Measurements from ENCODE around the gene C6. TPM values are rescaled to one million over a fixed set of nuclear protein-coding genes. Genes with fewer than 3 reads are reported as not detected.

Gene C6
- total RNA-seq, 5 donors from 2014 or later (not counting 1 experiment from before 2014, with no cell fraction given), result 0.32 to 0.49 (median 0.44) TPM; not detected in 2

DNA sequence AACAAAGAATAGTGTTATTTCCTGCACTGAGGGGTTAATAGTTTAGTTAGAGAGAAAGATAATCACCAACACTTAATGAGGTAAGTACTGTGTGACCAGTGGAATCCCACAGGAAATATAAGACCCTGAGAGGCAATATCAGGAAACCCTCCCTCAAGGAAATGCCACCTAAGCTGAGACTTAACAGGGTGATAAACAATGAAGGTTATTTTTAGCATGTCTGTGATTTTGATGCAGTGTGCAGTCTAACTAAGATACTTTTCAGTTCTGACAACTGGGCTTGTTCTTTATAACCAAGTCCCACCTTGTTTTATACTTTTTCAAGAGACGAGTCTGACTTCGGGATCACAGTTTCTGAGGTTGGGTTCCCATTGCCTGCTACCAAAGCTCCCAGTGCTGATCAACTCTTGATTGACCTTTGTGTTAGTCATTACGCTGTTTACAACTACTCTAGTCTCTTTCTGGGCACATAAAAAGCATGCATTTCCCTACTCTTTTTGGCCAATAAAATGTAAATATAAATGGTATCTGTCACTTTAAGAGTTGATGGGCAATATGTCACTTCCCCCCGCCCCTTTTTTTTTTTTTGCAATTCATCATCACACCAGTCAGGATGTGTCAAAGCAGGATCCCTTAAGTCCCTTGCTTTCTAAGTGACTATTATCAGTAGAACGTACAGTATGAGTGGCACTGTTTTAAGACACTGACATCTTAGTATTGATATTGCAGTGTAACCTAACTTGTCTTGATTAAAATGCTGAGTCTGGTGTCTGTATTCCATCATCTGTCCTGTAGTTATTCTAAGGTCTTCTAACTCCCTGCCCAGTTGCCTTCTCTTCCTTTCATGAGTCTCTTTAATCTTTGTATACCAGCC lies 31.4 kb downstream of the C6 start:
- Mint-ChIP-seq H3K4me1 (no peaks in the 10 kb centered on the region), H3K27ac (no peak overlapping the region), H3K9me3 (no peaks in the 10 kb centered on the region), H3K27me3 (no peaks in the 10 kb centered on the region), H3K4me3 (no peak overlapping the region), H3K36me3 (no peaks in the 10 kb centered on the region)
- 53% methylated on average over 2 of the region's 5 CpGs for WGBS (ENCODE audit: insufficient coverage)
- H3K9me3 ChIP-seq, result no peaks in the 10 kb centered on the region
- no peak for ATAC-seq (replicated peaks in 1 of 4)
- no peak overlapping the region for H3K27ac ChIP-seq (ENCODE audit: low read length)
- ChIA-PET CTCF (no interaction called here), POLR2A (interaction anchor here in 1 of 2 donors (0.7 kb wide), 1 partner anchor 1411 kb away, joined by 3 read pairs; no protein-coding TSS in a partner anchor)
- no peaks in the 10 kb centered on the region for H3K27me3 ChIP-seq (replicated peaks in 1 of 2; ENCODE audit: control insufficient read depth in 2 of 2, extremely low read depth in 1 of 2, insufficient read depth in 2 of 2, low read length in 1 of 2)
- DNase-seq, result no peak
- no peaks in the 10 kb centered on the region for H3K4me1 ChIP-seq (ENCODE audit: control insufficient read depth in 1 of 2, extremely low read depth in 1 of 2, insufficient read depth in 2 of 2, low read length in 2 of 2)
- no peak overlapping the region for H3K4me3 ChIP-seq (ENCODE audit: control insufficient read depth in 1 of 2, extremely low read depth in 1 of 2, low read length in 1 of 2)
- H3K36me3 ChIP-seq (ENCODE audit: control insufficient read depth in 2 of 2, extremely low read depth in 1 of 2, insufficient read depth in 1 of 2, low read length in 1 of 2), result no peaks in the 10 kb centered on the region

DNA sequence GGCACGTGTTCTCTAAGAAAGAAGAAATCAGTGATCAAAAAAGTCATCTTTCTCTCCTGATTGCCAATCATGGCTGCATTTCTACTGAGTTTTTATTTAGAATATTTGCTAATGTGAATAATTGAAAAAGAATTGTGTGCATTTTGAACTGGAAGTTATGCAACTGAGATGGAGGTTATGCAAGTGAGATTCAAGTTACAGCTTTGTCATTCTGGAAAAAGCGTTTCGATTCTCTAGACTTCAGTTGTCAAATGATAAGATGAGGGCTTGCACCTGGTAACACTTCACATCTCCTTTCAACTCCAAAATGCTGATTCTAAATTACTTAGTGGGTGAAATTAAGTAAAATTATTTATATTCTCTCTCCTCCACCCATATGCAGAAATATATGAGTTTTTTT lies 36.4 kb downstream of the C6 start:
- CTCF ChIA-PET, result no interaction called here
- DNase-seq (no peak), ATAC-seq (replicated peaks in 1 of 4) (no peak)
- no peaks in the 10 kb centered on the region for H3K36me3 Mint-ChIP-seq
- H3K27me3 Mint-ChIP-seq, result no peaks in the 10 kb centered on the region
- no peaks in the 10 kb centered on the region for H3K4me1 Mint-ChIP-seq
- no CpG with 5 or more reads among the region's 3 CpGs for WGBS (ENCODE audit: insufficient coverage)
- Histone ChIP-seq H3K27me3 (replicated peaks in 1 of 2; ENCODE audit: control insufficient read depth in 2 of 2, extremely low read depth in 1 of 2, insufficient read depth in 2 of 2, low read length in 1 of 2) (no peaks in the 10 kb centered on the region), H3K9me3 (no peaks in the 10 kb centered on the region), H3K36me3 (ENCODE audit: control insufficient read depth in 2 of 2, extremely low read depth in 1 of 2, insufficient read depth in 1 of 2, low read length in 1 of 2) (no peaks in the 10 kb centered on the region), H3K27ac (ENCODE audit: low read length) (no peak overlapping the region), H3K4me1 (ENCODE audit: control insufficient read depth in 1 of 2, extremely low read depth in 1 of 2, insufficient read depth in 2 of 2, low read length in 2 of 2) (no peaks in the 10 kb centered on the region), H3K4me3 (ENCODE audit: control insufficient read depth in 1 of 2, extremely low read depth in 1 of 2, low read length in 1 of 2) (no peak overlapping the region)
- H3K4me3 Mint-ChIP-seq, result no peak overlapping the region
- POLR2A ChIA-PET, result no interaction called here
- peaks cover 0 to 5% (median 0%) of the 10 kb centered on the region in 3 donors for H3K9me3 Mint-ChIP-seq
- H3K27ac Mint-ChIP-seq, result no peak overlapping the region

DNA sequence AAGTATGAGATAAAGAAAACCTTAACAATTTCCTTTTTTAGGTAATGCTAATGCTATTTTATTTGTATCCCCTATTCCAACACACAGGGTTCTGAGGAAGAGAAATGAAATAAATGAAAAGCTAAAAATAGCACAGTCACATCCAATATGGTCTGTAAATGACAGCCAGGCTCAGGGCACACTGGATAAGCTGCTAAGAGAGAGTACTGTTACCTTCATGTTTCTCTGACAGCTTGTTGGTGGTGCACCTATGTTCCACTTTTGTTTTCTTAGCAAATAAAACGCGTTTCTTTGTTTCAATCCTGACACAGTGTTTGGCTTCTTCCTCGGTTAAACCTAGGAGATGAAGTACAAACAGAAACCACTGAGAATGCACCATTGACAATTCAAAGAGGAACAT lies 41.3 kb downstream of the C6 start:
- no peak overlapping the region for H3K27ac ChIP-seq (ENCODE audit: low read length)
- no peak for DNase-seq
- no peak overlapping the region for H3K4me3 ChIP-seq (ENCODE audit: control insufficient read depth in 1 of 2, extremely low read depth in 1 of 2, low read length in 1 of 2)
- ChIA-PET CTCF (no interaction called here), POLR2A (no interaction called here)
- H3K27me3 ChIP-seq (replicated peaks in 1 of 2; ENCODE audit: control insufficient read depth in 2 of 2, extremely low read depth in 1 of 2, insufficient read depth in 2 of 2, low read length in 1 of 2), result no peaks in the 10 kb centered on the region
- no peaks in the 10 kb centered on the region for H3K9me3 ChIP-seq
- 92% methylated on average over 3 of the region's 3 CpGs for whole genome bisulfite sequencing (ENCODE audit: insufficient coverage)
- no peaks in the 10 kb centered on the region for H3K27me3 Mint-ChIP-seq
- H3K4me1 ChIP-seq (ENCODE audit: control insufficient read depth in 1 of 2, extremely low read depth in 1 of 2, insufficient read depth in 2 of 2, low read length in 2 of 2), result no peaks in the 10 kb centered on the region
- peaks cover 0 to 11% (median 5%) of the 10 kb centered on the region in 3 donors for H3K9me3 Mint-ChIP-seq
- no peaks in the 10 kb centered on the region for H3K4me1 Mint-ChIP-seq
- no peaks in the 10 kb centered on the region for H3K36me3 Mint-ChIP-seq
- no peaks in the 10 kb centered on the region for H3K36me3 ChIP-seq (ENCODE audit: control insufficient read depth in 2 of 2, extremely low read depth in 1 of 2, insufficient read depth in 1 of 2, low read length in 1 of 2)
- no peak for ATAC-seq (replicated peaks in 1 of 4)
- no peak overlapping the region for H3K27ac Mint-ChIP-seq
- no peak overlapping the region for H3K4me3 Mint-ChIP-seq

DNA sequence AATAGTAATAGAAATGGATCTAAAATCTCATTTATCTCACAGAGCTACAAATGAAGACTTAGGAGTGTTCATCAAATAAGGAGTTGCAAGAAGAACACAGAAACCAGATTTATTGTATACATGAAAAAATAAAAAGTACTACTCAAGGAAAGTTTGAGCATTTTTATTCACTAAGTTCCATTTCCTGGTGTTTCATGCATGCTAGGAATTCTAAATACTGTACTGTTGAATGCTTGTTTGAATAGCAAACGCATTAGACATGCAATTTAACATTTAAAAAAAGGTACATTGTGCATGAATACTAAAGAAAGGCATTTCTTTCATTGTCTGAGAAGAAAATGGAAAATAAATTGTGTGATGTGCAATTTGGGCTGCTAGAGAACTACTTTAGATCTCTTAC lies 52.1 kb downstream of the C6 start:
- H3K36me3 Mint-ChIP-seq, result no peaks in the 10 kb centered on the region
- no peak for ATAC-seq (replicated peaks in 1 of 4)

DNA sequence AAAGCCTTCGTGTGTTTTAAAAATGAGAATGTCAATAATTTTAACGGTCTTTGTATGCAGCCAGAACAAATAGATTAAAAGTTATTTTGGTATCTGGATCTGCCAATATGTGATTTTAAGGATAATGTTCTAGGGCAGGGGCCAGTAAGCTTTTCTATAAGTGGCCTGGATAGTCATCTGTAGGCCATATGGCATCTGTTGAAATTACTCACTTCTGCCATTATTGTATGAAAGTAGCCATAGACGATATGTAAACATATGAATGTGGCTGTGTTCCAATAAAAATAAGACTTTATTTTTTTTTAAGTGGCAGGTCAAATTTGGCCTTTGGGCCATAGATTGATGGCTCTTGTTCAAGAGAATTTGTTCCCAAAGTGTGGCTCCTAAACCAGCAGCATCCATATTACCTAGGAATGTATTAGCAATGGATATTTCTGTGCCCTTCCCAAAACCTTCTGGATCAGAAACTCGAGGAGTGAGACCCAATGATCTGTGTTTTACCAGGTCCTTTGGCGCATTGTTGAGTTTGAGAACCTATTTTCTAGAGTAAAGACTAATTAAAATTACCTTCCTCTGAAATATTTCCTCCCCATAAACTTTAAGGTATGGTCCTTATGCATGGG lies 55.9 kb downstream of the C6 start:
- DNase-seq (no peak), ATAC-seq (replicated peaks in 1 of 4) (no peak)
- Mint-ChIP-seq H3K9me3 (peaks cover 0 to 5% (median 4%) of the 10 kb centered on the region in 3 donors), H3K4me1 (no peaks in the 10 kb centered on the region), H3K4me3 (no peak overlapping the region), H3K36me3 (no peaks in the 10 kb centered on the region), H3K27ac (no peak overlapping the region), H3K27me3 (no peaks in the 10 kb centered on the region)
- POLR2A ChIA-PET, result no interaction called here
- WGBS (ENCODE audit: insufficient coverage), result 86% methylated on average over 2 of the region's 5 CpGs
- H3K4me1 ChIP-seq (ENCODE audit: control insufficient read depth in 1 of 2, extremely low read depth in 1 of 2, insufficient read depth in 2 of 2, low read length in 2 of 2), result no peaks in the 10 kb centered on the region
- no peaks in the 10 kb centered on the region for H3K27me3 ChIP-seq (replicated peaks in 1 of 2; ENCODE audit: control insufficient read depth in 2 of 2, extremely low read depth in 1 of 2, insufficient read depth in 2 of 2, low read length in 1 of 2)
- H3K9me3 ChIP-seq, result no peaks in the 10 kb centered on the region
- no peaks in the 10 kb centered on the region for H3K36me3 ChIP-seq (ENCODE audit: control insufficient read depth in 2 of 2, extremely low read depth in 1 of 2, insufficient read depth in 1 of 2, low read length in 1 of 2)
- CTCF ChIA-PET, result no interaction called here
- H3K4me3 ChIP-seq (ENCODE audit: control insufficient read depth in 1 of 2, extremely low read depth in 1 of 2, low read length in 1 of 2), result no peak overlapping the region
- no peak overlapping the region for H3K27ac ChIP-seq (ENCODE audit: low read length)

More for the DNA sequence above, 52.1 kb downstream of the C6 start:
- Histone ChIP-seq H3K36me3 (ENCODE audit: control insufficient read depth in 2 of 2, extremely low read depth in 1 of 2, insufficient read depth in 1 of 2, low read length in 1 of 2) (no peaks in the 10 kb centered on the region), H3K4me3 (ENCODE audit: control insufficient read depth in 1 of 2, extremely low read depth in 1 of 2, low read length in 1 of 2) (no peak overlapping the region), H3K9me3 (no peaks in the 10 kb centered on the region), H3K27me3 (replicated peaks in 1 of 2; ENCODE audit: control insufficient read depth in 2 of 2, extremely low read depth in 1 of 2, insufficient read depth in 2 of 2, low read length in 1 of 2) (no peaks in the 10 kb centered on the region), H3K4me1 (ENCODE audit: control insufficient read depth in 1 of 2, extremely low read depth in 1 of 2, insufficient read depth in 2 of 2, low read length in 2 of 2) (no peaks in the 10 kb centered on the region), H3K27ac (ENCODE audit: low read length) (no peak overlapping the region)
- no peaks in the 10 kb centered on the region for H3K4me1 Mint-ChIP-seq
- ChIA-PET POLR2A (no interaction called here), CTCF (no interaction called here)
- DNase-seq, result no peak
- H3K27ac Mint-ChIP-seq, result no peak overlapping the region
- H3K9me3 Mint-ChIP-seq, result peaks cover 2 to 4% (median 4%) of the 10 kb centered on the region in 3 donors
- peaks cover 0 to 3% of the 10 kb centered on the region in 2 donors for H3K27me3 Mint-ChIP-seq
- no peak overlapping the region for H3K4me3 Mint-ChIP-seq
- no CpG with 5 or more reads among the region's 1 CpG for WGBS (ENCODE audit: insufficient coverage)

DNA sequence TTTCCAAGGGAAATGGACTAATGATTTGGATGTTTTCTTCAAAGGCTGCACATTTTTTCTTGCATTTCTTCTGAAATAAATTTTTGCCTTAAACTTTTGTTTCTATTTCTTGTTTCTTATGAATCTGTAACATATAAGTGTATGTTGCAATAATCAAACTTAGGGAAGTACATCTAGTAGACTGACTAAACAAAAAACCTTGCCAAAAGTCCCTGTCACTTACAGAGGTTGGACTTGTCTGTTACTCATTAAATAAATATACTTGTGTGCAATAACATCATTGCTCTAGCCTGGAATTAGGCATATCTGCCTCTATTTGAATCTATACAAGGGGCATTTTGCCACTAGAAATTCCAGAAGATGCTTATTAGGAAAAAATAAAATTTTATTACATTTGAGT lies 56.6 kb downstream of the C6 start:
- H3K27ac ChIP-seq (ENCODE audit: low read length), result no peak overlapping the region
- H3K27ac Mint-ChIP-seq, result no peak overlapping the region
- CTCF ChIA-PET, result no interaction called here
- H3K4me1 ChIP-seq (ENCODE audit: control insufficient read depth in 1 of 2, extremely low read depth in 1 of 2, insufficient read depth in 2 of 2, low read length in 2 of 2), result no peaks in the 10 kb centered on the region
- no peaks in the 10 kb centered on the region for H3K4me1 Mint-ChIP-seq
- no peaks in the 10 kb centered on the region for H3K36me3 ChIP-seq (ENCODE audit: control insufficient read depth in 2 of 2, extremely low read depth in 1 of 2, insufficient read depth in 1 of 2, low read length in 1 of 2)
- peaks cover 0 to 5% (median 4%) of the 10 kb centered on the region in 3 donors for H3K9me3 Mint-ChIP-seq
- ATAC-seq (replicated peaks in 1 of 4) (no peak), DNase-seq (no peak)
- H3K4me3 ChIP-seq (ENCODE audit: control insufficient read depth in 1 of 2, extremely low read depth in 1 of 2, low read length in 1 of 2), result no peak overlapping the region
- no peaks in the 10 kb centered on the region for H3K27me3 Mint-ChIP-seq
- POLR2A ChIA-PET, result no interaction called here
- no peaks in the 10 kb centered on the region for H3K9me3 ChIP-seq
- H3K27me3 ChIP-seq (replicated peaks in 1 of 2; ENCODE audit: control insufficient read depth in 2 of 2, extremely low read depth in 1 of 2, insufficient read depth in 2 of 2, low read length in 1 of 2), result no peaks in the 10 kb centered on the region
- no peak overlapping the region for H3K4me3 Mint-ChIP-seq
- H3K36me3 Mint-ChIP-seq, result no peaks in the 10 kb centered on the region
